ENCODE results near the gene HAUS7.

The HAUS7 gene

GRCh38 chrX:153433161-153433680, 37.2 kb downstream of the HAUS7 start:
- no peak for DNase-seq

GRCh38 chrX:153430796-153431195, 39.6 kb downstream of the HAUS7 start:
- no peak for DNase-seq

GRCh38 chrX:153426204-153426603, 44.2 kb downstream of the HAUS7 start:
- DNase-seq, result no peak

GRCh38 chrX:153423652-153424051, 46.7 kb downstream of the HAUS7 start:
- no peak for DNase-seq

DNA sequence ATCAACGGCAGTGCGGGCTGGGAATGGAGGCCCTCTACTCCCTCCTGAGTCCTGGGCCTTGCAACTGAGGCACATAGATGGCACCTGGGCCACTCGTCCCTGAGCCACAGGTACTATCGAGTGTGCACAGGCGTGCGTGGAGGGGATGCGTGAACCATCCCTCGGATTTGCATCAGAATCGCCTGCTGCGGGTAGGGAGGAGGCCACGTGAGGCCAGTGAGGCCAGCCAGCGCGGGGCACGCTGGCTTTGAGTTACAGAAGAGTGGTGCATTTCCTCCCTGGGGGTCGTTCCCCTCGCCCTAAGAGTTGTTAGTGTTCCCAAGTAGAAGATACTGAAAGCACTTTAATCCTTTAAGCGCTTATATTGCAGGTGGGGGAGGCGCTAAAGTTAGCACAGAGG, 48.5 kb downstream of the HAUS7 start:
- DNase-seq, result no peak

- DNase-seq, result no peak
Measured at GRCh38 chrX:153420851-153421599, 49.4 kb downstream of the HAUS7 start.

DNA sequence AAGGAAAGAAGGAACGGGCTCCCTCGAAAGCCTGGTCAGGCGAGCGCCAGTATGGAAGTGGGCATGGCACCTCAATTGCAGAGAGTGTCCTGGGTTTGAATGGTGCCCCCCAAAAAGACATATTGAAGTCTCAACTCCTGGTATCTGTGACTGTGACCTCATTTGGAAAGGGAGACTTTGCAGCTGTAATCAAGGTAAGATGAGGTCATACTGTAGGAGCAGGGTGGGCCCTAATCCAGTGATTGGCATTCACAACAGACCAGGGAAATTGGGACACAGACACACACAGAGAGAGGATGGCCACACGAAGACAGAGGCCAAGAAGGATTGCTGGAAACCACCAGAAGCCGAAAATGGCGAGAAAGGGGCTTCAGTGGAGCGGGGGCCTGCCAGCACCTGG, 52.7 kb downstream of the HAUS7 start:
- no peak for DNase-seq

DNA sequence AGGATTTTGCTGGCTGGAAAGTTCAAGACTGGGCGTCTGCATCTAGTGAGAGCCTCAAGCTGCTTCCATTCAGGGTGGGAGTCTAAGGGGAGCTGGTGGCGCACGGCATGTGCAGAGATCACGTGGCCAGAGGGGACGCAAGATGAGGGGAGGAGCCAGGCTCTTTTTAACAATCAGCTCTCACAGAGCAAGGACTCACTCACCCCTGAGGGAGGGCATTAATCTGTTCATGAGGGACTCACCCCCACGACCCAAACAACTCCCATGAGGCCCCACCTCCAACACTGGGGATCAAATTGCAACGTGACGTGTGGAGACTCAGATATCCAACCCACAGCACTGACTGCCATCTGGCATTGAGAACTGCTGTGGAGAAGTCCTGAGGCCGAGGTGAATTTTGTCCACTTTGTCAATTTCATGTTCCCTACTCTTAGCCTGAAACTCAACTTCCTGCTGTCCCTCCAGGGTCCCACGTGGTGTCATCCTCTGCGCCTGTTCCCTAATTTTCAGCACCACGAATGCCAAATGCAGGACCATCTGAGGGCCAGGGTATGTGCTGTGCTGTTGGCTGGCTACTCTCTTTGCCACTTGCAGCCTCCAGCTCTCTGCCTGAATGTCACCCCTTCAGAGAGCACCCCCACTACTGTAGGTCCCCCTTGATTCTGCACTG, 53.5 kb downstream of the HAUS7 start:
- DNase-seq, result no peak

GRCh38 chrX:153414856-153415510, 55.4 kb downstream of the HAUS7 start:
- DNase-seq, result no peak

- no peak for DNase-seq
Measured at GRCh38 chrX:153413731-153414130, 56.6 kb downstream of the HAUS7 start.

GRCh38 chrX:153412746-153413720, 57.3 kb downstream of the HAUS7 start:
- DNase-seq, result no peak

- no peak for DNase-seq
Measured at GRCh38 chrX:153411988-153412574, 58.3 kb downstream of the HAUS7 start.

- DNase-seq, result peak; percentile 48 to 52
Measured at GRCh38 chrX:153411255-153411987, 59.0 kb downstream of the HAUS7 start, which contains the start of gene ZFP92. Gene ZFP92, plus strand, starts transcription at chrX:153411472. Its CDS starts 6,851 bp downstream, at chrX:153418323.

GRCh38 chrX:153410888-153411254, 59.5 kb downstream of the HAUS7 start:
- DNase-seq, result peak in 1 of 2 experiments; percentile 3

GRCh38 chrX:153410373-153410772, 60.0 kb downstream of the HAUS7 start:
- no peak for DNase-seq

GRCh38 chrX:153409414-153410101, 60.8 kb downstream of the HAUS7 start:
- no peak for DNase-seq

DNA sequence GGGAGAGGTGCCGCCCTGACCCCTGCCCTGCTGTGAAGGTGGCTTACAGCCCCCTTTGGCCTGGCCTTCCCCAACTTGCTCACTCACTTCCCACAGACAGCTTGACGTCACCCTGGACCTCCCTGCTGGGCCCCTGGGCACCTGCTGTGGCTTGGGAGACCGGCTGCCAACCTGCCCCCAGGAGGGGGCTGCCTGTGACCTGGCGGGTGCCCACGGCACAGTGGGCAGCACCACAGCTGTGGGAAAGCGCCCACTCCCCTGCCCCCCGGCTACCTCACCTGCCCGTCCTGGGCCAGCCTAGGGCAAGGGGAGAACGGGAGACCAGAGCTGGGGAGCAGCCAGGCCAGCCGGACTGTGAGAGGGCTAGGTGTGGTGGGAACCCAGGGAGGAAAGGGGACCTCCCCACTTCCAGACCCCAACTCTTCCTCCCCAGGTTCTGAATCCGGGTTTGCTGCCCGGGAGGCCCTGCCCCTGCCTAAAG, 61.5 kb downstream of the HAUS7 start:
- no peak for DNase-seq

GRCh38 chrX:153408221-153408721, 62.1 kb downstream of the HAUS7 start:
- DNase-seq, result no peak

GRCh38 chrX:153407736-153408135, 62.6 kb downstream of the HAUS7 start:
- no peak for DNase-seq

GRCh38 chrX:153406903-153407302, 63.5 kb downstream of the HAUS7 start:
- DNase-seq, result no peak

Measured in activated CD4-positive, alpha-beta T cell treated with anti-CD3 and anti-CD28 coated beads, Interleukin-2, amount 50 U/mL, for 48 hours (primary cell).